ENCODE results near the gene NKD1.

DNA sequence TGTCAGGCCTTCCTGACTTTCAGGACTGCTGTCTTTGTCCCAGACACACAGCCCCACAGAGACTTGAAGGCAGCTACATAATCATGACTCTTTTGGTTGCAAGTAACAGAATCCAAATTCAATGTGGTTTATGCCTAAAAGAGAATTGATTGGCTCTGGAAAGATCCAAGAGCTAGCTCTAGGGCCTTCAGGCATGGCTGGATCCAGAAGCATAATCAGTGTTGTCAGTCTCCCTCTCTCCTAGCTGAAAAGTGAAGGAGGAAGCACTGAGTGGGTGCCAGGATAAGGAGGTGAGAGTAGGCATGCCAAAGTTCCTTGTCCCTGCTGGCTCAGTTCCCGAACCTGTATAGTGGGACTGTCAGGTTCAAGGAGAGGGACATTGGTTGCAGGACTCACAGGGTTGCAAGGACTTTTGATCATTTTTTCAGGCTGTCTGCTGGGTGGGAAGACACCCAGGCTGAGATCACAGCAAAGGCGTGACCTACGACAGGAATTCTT lies 107.4 kb downstream of the NKD1 start:
- TF ChIP-seq EP300 (IDR thresholded peaks at IDR 0.05) (no peak), POLR2AphosphoS5 (IDR thresholded peaks at IDR 0.05) (no peak)
- TF ChIP-seq, protein P1, sequence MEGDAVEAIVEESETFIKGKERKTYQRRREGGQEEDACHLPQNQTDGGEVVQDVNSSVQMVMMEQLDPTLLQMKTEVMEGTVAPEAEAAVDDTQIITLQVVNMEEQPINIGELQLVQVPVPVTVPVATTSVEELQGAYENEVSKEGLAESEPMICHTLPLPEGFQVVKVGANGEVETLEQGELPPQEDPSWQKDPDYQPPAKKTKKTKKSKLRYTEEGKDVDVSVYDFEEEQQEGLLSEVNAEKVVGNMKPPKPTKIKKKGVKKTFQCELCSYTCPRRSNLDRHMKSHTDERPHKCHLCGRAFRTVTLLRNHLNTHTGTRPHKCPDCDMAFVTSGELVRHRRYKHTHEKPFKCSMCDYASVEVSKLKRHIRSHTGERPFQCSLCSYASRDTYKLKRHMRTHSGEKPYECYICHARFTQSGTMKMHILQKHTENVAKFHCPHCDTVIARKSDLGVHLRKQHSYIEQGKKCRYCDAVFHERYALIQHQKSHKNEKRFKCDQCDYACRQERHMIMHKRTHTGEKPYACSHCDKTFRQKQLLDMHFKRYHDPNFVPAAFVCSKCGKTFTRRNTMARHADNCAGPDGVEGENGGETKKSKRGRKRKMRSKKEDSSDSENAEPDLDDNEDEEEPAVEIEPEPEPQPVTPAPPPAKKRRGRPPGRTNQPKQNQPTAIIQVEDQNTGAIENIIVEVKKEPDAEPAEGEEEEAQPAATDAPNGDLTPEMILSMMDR (IDR thresholded peaks at IDR 0.05): no peak
